ENCODE results near the gene PLAGL2. TPM values are rescaled to one million over a fixed set of nuclear protein-coding genes. Genes with fewer than 3 reads are reported as not detected.

Gene PLAGL2
- total and polyA plus RNA-seq, 9 of the 15 experiments (the other 6 are each of a cell fraction or from before 2014, with no cell fraction given) = 3.1 to 24.3 (median 6.4) TPM

DNA sequence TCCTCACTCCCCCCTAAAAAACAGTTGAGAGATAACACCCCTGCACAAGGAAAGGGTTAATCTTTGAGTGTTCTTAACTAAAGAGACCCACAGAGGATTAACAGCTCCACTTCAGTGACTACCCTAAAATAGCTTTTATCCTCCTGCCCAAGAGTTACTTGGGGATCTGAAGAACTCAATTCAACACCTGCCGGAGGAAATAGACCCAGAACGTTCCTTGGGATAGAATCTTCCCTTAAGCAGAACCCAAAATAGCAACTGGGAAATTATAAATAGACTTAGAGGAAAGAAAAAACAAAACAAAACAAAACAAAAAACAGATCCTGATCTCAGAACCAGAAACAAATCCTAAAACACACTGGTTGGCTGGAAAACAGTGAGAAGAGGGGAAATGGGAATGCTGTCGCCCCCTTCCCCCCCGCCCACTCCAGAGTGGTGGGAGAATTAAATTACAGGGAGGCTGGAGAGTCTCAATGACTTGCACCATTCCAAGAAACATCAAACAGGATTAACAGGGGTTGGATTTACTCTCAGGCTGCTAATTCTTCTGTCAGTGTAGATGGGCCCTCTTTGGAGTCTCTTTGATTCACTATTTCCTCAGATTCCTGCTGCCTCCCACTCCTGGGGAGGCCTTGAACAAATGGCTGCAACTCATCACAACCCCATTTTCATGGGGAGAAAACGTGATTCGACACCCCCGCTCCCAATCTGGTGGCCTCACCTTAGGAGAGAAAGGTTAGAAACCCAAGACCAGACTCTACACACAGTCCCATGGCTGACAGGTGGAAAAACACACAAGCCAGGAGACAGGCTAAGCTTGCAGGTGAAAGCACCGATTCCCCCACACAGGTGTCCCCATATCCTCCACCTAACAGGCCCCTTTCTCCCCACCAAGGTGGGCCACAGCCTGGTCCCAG, 1.4 kb downstream of the PLAGL2 start:
- Histone ChIP-seq H3K9me1 (ENCODE audit: control insufficient read depth, insufficient read depth, low read length) (no peaks in the 10 kb centered on the region), H3K4me1 (replicated peaks in 1 of 2; ENCODE audit: control insufficient read depth in 2 of 2, insufficient read depth in 2 of 2, low read length in 2 of 2) (peaks cover 18 to 39% of the 10 kb centered on the region in 2 experiments), H3K9ac (ENCODE audit: insufficient read depth in 1 of 2, low read depth in 2 of 2, low read length in 2 of 2) (peak overlapping the region; percentile 98 to 99), H3K79me2 (ENCODE audit: control insufficient read depth, insufficient read depth, low read length) (peaks cover 97% of the 10 kb centered on the region), H4K20me1 (replicated peaks; ENCODE audit: control insufficient read depth, insufficient read depth, low read length) (peaks cover 16% of the 10 kb centered on the region), H3K4me3 (peak overlapping the region; percentile 99), H3K27me3 (ENCODE audit: control insufficient read depth in 2 of 2, insufficient read depth in 2 of 2, low read length in 2 of 2) (no peaks in the 10 kb centered on the region), H2AFZ (ENCODE audit: low read depth, low read length) (no peak overlapping the region), H3K27ac (ENCODE audit: extremely low read depth, low read depth, low read length) (peak overlapping the region; percentile 89; the same call in 2 of the 3 replicates), H3K9me3 (replicated peaks; ENCODE audit: control insufficient read depth, insufficient read depth, low read depth, low read length) (no peaks in the 10 kb centered on the region), H3K4me2 (ENCODE audit: insufficient read depth, low read length) (peak overlapping the region; percentile 98), H3K36me3 (ENCODE audit: control insufficient read depth, insufficient read depth, low read length) (peaks cover 69% of the 10 kb centered on the region)
- POLR2A ChIA-PET = interaction anchor here (0.6 to 2.5 kb wide), 7 partner anchors 10 to 384 kb away, joined by 3 to 6 read pairs (median 3); no protein-coding TSS in a partner anchor
- ATAC-seq = peak; percentile 5
- in situ Hi-C loops (cut with MboI) (no loop called here), intact Hi-C loops (cut with micrococcal nuclease) (loop anchor here (10.0 kb wide), 1 partner anchor 149 kb away; the partner anchor contains the start of gene ASXL1)
- BruUV-seq (replicated peaks) = no TSS peak
- no peak for FAIRE-seq
- CTCF ChIA-PET (ENCODE audit: low intra/inter-chr PET ratio) = no interaction called here
- peak in 1 of 4 experiments; percentile 25 for DNase-seq (ENCODE audit: extremely low read depth in 1 of 4, low spot score in 3 of 4)
- 24% methylated on average over 8 of the region's 8 CpGs for WGBS (ENCODE audit: insufficient coverage, low coverage, missing lambda C conversion rate)
- TF ChIP-seq ZNF778 (CRISPR knock-in tag; IDR thresholded peaks at IDR 0.05) (no peak), MIER1 (IDR thresholded peaks at IDR 0.05; ENCODE audit: low read depth) (no peak), ZNF354B (CRISPR knock-in tag; IDR thresholded peaks at IDR 0.05) (no peak), NFE2 (IDR thresholded peaks at IDR 0.05; ENCODE audit: low read depth) (no peak), ZNF764 (CRISPR knock-in tag; IDR thresholded peaks at IDR 0.05; ENCODE audit: low read depth) (no peak), RB1 (IDR thresholded peaks at IDR 0.05; ENCODE audit: low read depth) (no peak), CREB3L1 (IDR thresholded peaks at IDR 0.05; ENCODE audit: borderline replicate concordance, low read depth) (no peak), RNF2 (IDR thresholded peaks at IDR 0.05) (no peak), HNRNPLL (IDR thresholded peaks at IDR 0.05; ENCODE audit: low read depth, low read length, poor library complexity, severe bottlenecking) (no peak), HMBOX1 (IDR thresholded peaks at IDR 0.05) (peak; percentile 58), CEBPG (CRISPR knock-in tag; IDR thresholded peaks at IDR 0.05) (no peak), CEBPG (tag; conservative IDR thresholded peaks at IDR 0.05 in 1 of 2, IDR thresholded peaks at IDR 0.05 in 1 of 2) (no peak), MEF2D (tag; conservative IDR thresholded peaks at IDR 0.05; ENCODE audit: low read depth) (0 out of 2 replicates have a peak, but pooled peaks have one; percentile 31), RBM17 (IDR thresholded peaks at IDR 0.05; ENCODE audit: borderline replicate concordance, low read depth, low read length) (no peak)
- TF ChIP-seq, protein P1, sequence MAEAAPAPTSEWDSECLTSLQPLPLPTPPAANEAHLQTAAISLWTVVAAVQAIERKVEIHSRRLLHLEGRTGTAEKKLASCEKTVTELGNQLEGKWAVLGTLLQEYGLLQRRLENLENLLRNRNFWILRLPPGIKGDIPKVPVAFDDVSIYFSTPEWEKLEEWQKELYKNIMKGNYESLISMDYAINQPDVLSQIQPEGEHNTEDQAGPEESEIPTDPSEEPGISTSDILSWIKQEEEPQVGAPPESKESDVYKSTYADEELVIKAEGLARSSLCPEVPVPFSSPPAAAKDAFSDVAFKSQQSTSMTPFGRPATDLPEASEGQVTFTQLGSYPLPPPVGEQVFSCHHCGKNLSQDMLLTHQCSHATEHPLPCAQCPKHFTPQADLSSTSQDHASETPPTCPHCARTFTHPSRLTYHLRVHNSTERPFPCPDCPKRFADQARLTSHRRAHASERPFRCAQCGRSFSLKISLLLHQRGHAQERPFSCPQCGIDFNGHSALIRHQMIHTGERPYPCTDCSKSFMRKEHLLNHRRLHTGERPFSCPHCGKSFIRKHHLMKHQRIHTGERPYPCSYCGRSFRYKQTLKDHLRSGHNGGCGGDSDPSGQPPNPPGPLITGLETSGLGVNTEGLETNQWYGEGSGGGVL (CRISPR knock-in tag; IDR thresholded peaks at IDR 0.05) = no peak
- TF ChIP-seq, protein P2, sequence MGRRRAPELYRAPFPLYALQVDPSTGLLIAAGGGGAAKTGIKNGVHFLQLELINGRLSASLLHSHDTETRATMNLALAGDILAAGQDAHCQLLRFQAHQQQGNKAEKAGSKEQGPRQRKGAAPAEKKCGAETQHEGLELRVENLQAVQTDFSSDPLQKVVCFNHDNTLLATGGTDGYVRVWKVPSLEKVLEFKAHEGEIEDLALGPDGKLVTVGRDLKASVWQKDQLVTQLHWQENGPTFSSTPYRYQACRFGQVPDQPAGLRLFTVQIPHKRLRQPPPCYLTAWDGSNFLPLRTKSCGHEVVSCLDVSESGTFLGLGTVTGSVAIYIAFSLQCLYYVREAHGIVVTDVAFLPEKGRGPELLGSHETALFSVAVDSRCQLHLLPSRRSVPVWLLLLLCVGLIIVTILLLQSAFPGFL (CRISPR knock-in tag; IDR thresholded peaks at IDR 0.05) = 0 out of 2 replicates have a peak, but pooled peaks have one; percentile 33
